ENCODE results near the gene SRRM4. TPM values are rescaled to one million over a fixed set of nuclear protein-coding genes. Genes with fewer than 3 reads are reported as not detected.

The SRRM4 gene
- polyA plus RNA-seq, 3 donors, result 0.03 to 0.04 TPM; not detected in 1

GRCh38 chr12:119168721-119169120 is 187.4 kb downstream of the SRRM4 start:
- DNase-seq, result no peak

GRCh38 chr12:119169150-119169549 is 187.8 kb downstream of the SRRM4 start:
- DNase-seq, result no peak

- DNase-seq, result no peak
Measured at GRCh38 chr12:119171291-119171690, 189.9 kb downstream of the SRRM4 start.

- no peak for DNase-seq
Measured at GRCh38 chr12:119171691-119172425, 190.5 kb downstream of the SRRM4 start.

GRCh38 chr12:119175081-119175480 is 193.7 kb downstream of the SRRM4 start:
- DNase-seq, result no peak

GRCh38 chr12:119176267-119177055 is 195.1 kb downstream of the SRRM4 start:
- peak; percentile 60 for DNase-seq

GRCh38 chr12:119177056-119177325 is 195.7 kb downstream of the SRRM4 start:
- DNase-seq, result no peak

GRCh38 chr12:119177724-119178380 is 196.5 kb downstream of the SRRM4 start:
- no peak for DNase-seq

- DNase-seq, result peak; percentile 52
Measured at GRCh38 chr12:119178544-119179334, 197.4 kb downstream of the SRRM4 start, which contains the start of gene HSPB8. HSPB8 (plus strand) TSS chr12:119178931; CDS start chr12:119179313, 382 bp downstream.

GRCh38 chr12:119179335-119180021 is 198.1 kb downstream of the SRRM4 start:
- no peak for DNase-seq

- DNase-seq, result no peak
Measured at GRCh38 chr12:119180380-119181040, 199.2 kb downstream of the SRRM4 start.

- no peak for DNase-seq
Measured at GRCh38 chr12:119181202-119181601, 199.9 kb downstream of the SRRM4 start.

GRCh38 chr12:119181944-119182343 is 200.6 kb downstream of the SRRM4 start:
- no peak for DNase-seq

- no peak for DNase-seq
Measured at GRCh38 chr12:119182701-119183493, 201.6 kb downstream of the SRRM4 start.

GRCh38 chr12:119183942-119184695 is 202.8 kb downstream of the SRRM4 start:
- DNase-seq, result no peak

GRCh38 chr12:119195256-119195655 is 213.9 kb downstream of the SRRM4 start:
- DNase-seq, result no peak

- DNase-seq, result no peak
Measured at GRCh38 chr12:119198440-119198839, 217.1 kb downstream of the SRRM4 start.

GRCh38 chr12:119200601-119201000 is 219.3 kb downstream of the SRRM4 start:
- DNase-seq, result no peak

Measured in renal pelvis (tissue), 4 donors.